GM21390 (cell line): ENCODE results near the gene AMDHD1.
A peak's percentile ranks its signal among the peaks of the same experiment; 100 is the strongest.

Source experiments
- ATAC-seq: cut with Tn5 transposase; IDR thresholded peaks from one replicate; pipeline ENCODE4 v1.9.1; 2021; ENCODE audit not compliant: unreplicated experiment

Gene AMDHD1

GRCh38 chr12:95994476-95994875 lies 51.3 kb downstream of the AMDHD1 start:
- ATAC-seq, result no peak

- no peak for ATAC-seq
These were observed 52.3 kb downstream of the AMDHD1 start for GRCh38 chr12:95995238-95996031.

- no peak for ATAC-seq
These were observed 53.0 kb downstream of the AMDHD1 start, which contains the start of gene HAL for GRCh38 chr12:95996034-95996658. TSS of gene HAL (minus strand) at chr12:95996344. CDS start at chr12:95995910, 434 bp downstream.

- ATAC-seq, result no peak
These were observed 54.1 kb downstream of the AMDHD1 start for GRCh38 chr12:95997276-95997675.

- ATAC-seq, result no peak
These were observed 54.9 kb downstream of the AMDHD1 start for GRCh38 chr12:95997911-95998510.

- ATAC-seq, result peak; percentile 98
These were observed 55.6 kb downstream of the AMDHD1 start for GRCh38 chr12:95998611-95999286.

- ATAC-seq, result no peak
These were observed 56.4 kb downstream of the AMDHD1 start for GRCh38 chr12:95999484-95999883.

- no peak for ATAC-seq
These were observed 57.7 kb downstream of the AMDHD1 start for GRCh38 chr12:96000858-96001257.

GRCh38 chr12:96006727-96007126 lies 63.6 kb downstream of the AMDHD1 start:
- no peak for ATAC-seq

- ATAC-seq, result no peak
These were observed 64.6 kb downstream of the AMDHD1 start for GRCh38 chr12:96007729-96008128.

- ATAC-seq, result no peak
These were observed 71.9 kb downstream of the AMDHD1 start for GRCh38 chr12:96014943-96015599.

- ATAC-seq, result no peak
These were observed 72.5 kb downstream of the AMDHD1 start for GRCh38 chr12:96015672-96016071.
